HEK293 (cell line): Measurements from ENCODE around the gene ENDOD1.

Experiments
- CTCF ChIA-PET: fragments of 350-600 bp; formaldehyde crosslinking; extraction: SDS; loops from one replicate; lab custom pipeline; 2021; ENCODE audit warnings: antibody characterized with exemption; lab: Yijun Ruan, JAX
- POLR2A ChIA-PET: fragments of 300-600 bp; formaldehyde crosslinking; extraction: SDS; loops from one replicate; lab custom pipeline; 2020; ENCODE audit warnings: antibody characterized with exemption, inconsistent platforms; lab: Yijun Ruan, JAX
- H3K27ac ChIP-seq: fragments of 200-500 bp; sonication (Bioruptor generic); 2 replicates; pipeline ENCODE4 v1.5.1; 2014; ENCODE audit warnings: low read depth, low read length, control low read depth, inconsistent platforms; ENCODE audit errors: extremely low read depth
- H3K36me3 ChIP-seq, 2 experiments: fragments of 200-500 bp in 1 of 2; sonication (Bioruptor generic) in 1 of 2; 1 replicate in 1 of 2; 2 replicates in 1 of 2; pipeline ENCODE4 v1.5.1; 2014 to 2017; ENCODE audit warnings: inconsistent platforms in 2 of 2, low read length in 2 of 2; ENCODE audit not compliant: control insufficient read depth in 2 of 2, insufficient read depth in 1 of 2
- H3K4me1 ChIP-seq: fragments of 200-500 bp; sonication (Bioruptor generic); 2 replicates; pipeline ENCODE4 v1.5.1; 2014; ENCODE audit warnings: mild to moderate bottlenecking, low read length, inconsistent platforms; ENCODE audit not compliant: control insufficient read depth, insufficient read depth
- H3K4me3 ChIP-seq: 2 replicates; pipeline ENCODE4 v1.5.1; 2011; ENCODE audit warnings: low read depth, mild to moderate bottlenecking, control low read depth, low read length, moderate library complexity
- H3K9me3 ChIP-seq: fragments of 200-500 bp; sonication (Bioruptor generic); 2 replicates; pipeline ENCODE4 v1.5.1; 2014; ENCODE audit warnings: low read depth, low read length, inconsistent platforms; ENCODE audit not compliant: control insufficient read depth, insufficient read depth
- EGR2 ChIP-seq: fragments of 450-650 bp; formaldehyde crosslinking; IDR thresholded peaks from 2 replicates; pipeline ENCODE4 v1.5.1; 2016; ENCODE audit warnings: low read depth, missing biosample characterization, missing genetic modification characterization
- FEZF1 ChIP-seq: fragments of 450-650 bp; formaldehyde crosslinking; IDR thresholded peaks from 2 replicates; pipeline ENCODE4 v1.5.1; 2016; ENCODE audit warnings: missing biosample characterization, missing genetic modification characterization
- PRDM1 ChIP-seq: fragments of 450-650 bp; formaldehyde crosslinking; IDR thresholded peaks from 2 replicates; pipeline ENCODE4; 2016; ENCODE audit warnings: missing biosample characterization, missing genetic modification characterization
- RBAK ChIP-seq: fragments of 450-650 bp; formaldehyde crosslinking; IDR thresholded peaks from 2 replicates; pipeline ENCODE4 v1.5.1; 2016; ENCODE audit warnings: missing biosample characterization, missing genetic modification characterization
- SETDB1 ChIP-seq: IDR thresholded peaks from one replicate; pipeline ENCODE4 v1.6.1; 2017; ENCODE audit warnings: mild to moderate bottlenecking, low read length, moderate library complexity, mixed read lengths; ENCODE audit not compliant: insufficient read length
- SP7 ChIP-seq: fragments of 450-650 bp; formaldehyde crosslinking; IDR thresholded peaks from 2 replicates; pipeline ENCODE4 v1.5.1; 2016; ENCODE audit warnings: missing biosample characterization, missing genetic modification characterization
- TRIM28 ChIP-seq: IDR thresholded peaks from 2 replicates; pipeline ENCODE4 v1.6.1; 2011; ENCODE audit warnings: low read length, control low read depth, borderline replicate concordance
- ZFHX2 ChIP-seq: fragments of 450-650 bp; formaldehyde crosslinking; conservative IDR thresholded peaks from 2 replicates; pipeline ENCODE4 v1.5.1; 2016; ENCODE audit warnings: missing biosample characterization, missing genetic modification characterization
- ZFP69B ChIP-seq: fragments of 450-650 bp; formaldehyde crosslinking; IDR thresholded peaks from 2 replicates; pipeline ENCODE4 v1.5.1; 2016; ENCODE audit warnings: missing biosample characterization, missing genetic modification characterization
- ZNF341 ChIP-seq: fragments of 450-650 bp; formaldehyde crosslinking; IDR thresholded peaks from 2 replicates; pipeline ENCODE4; 2016; ENCODE audit warnings: low read depth, missing biosample characterization, missing genetic modification characterization
- ZNF366 ChIP-seq: fragments of 450-650 bp; formaldehyde crosslinking; conservative IDR thresholded peaks from 2 replicates; pipeline ENCODE4 v1.5.1; 2016; ENCODE audit warnings: missing biosample characterization, missing genetic modification characterization
- ZNF544 ChIP-seq: fragments of 450-650 bp; formaldehyde crosslinking; IDR thresholded peaks from 2 replicates; pipeline ENCODE4 v1.5.0; 2017; ENCODE audit warnings: missing biosample characterization, missing genetic modification characterization
- ZNF600 ChIP-seq: fragments of 450-650 bp; formaldehyde crosslinking; IDR thresholded peaks from 2 replicates; pipeline ENCODE4 v1.5.1; 2016; ENCODE audit warnings: missing biosample characterization, missing genetic modification characterization
- TF ChIP-seq, protein P1 (sequence below): fragments of 450-650 bp; formaldehyde crosslinking; IDR thresholded peaks from 2 replicates; pipeline ENCODE4 v1.5.1; 2016; ENCODE audit warnings: missing biosample characterization, missing genetic modification characterization
- TF ChIP-seq, protein P2 (sequence below): fragments of 450-650 bp; formaldehyde crosslinking; IDR thresholded peaks from 2 replicates; pipeline ENCODE4 v1.5.1; 2017; ENCODE audit warnings: missing biosample characterization, missing genetic modification characterization
- TF ChIP-seq, protein P3 (sequence below): fragments of 450-650 bp; formaldehyde crosslinking; optimal IDR thresholded peaks from 2 replicates; pipeline ENCODE3; 2016; ENCODE audit warnings: missing biosample characterization, mild to moderate bottlenecking, missing genetic modification characterization
- TF ChIP-seq, protein P4 (sequence below): fragments of 450-650 bp; formaldehyde crosslinking; IDR thresholded peaks from 2 replicates; pipeline ENCODE4 v1.5.1; 2017; ENCODE audit warnings: missing biosample characterization, missing genetic modification characterization

The ENDOD1 gene

DNA sequence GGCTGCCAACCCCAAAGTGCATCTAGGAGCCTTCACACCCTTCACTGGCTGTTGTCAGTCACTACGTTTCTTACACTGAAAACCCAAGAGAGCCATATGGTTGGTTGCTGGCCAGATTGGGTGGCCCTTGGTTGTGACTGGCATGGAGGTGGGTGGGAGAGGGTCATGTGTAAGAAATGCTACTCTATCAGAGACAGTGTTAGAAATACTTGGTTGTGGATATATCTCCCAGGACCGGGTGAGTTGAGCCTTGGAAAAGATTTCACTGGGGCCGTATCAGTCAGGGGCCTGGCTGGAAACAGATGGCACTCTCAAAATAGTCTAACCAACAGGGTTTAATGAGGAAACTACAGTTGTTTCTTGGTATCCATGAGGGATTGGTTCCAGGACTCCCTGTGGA is 15.2 kb downstream of the ENDOD1 start:
- CTCF ChIA-PET: interaction anchor here (0.6 to 4.8 kb wide), 3 partner anchors 12 to 601 kb away, joined by 3 to 27 read pairs (median 3); no protein-coding TSS in a partner anchor
- Histone ChIP-seq H3K4me1 (peaks cover 20% of the 10 kb centered on the region), H3K4me3 (no peak overlapping the region), H3K27ac (no peak overlapping the region), H3K9me3 (no peaks in the 10 kb centered on the region), H3K36me3 (no peaks in the 10 kb centered on the region)
- POLR2A ChIA-PET: interaction anchor here (3.5 kb wide), 1 partner anchor 14 kb away, joined by 14 read pairs; the partner anchor contains the start of gene ENDOD1
- TF ChIP-seq, protein P1, sequence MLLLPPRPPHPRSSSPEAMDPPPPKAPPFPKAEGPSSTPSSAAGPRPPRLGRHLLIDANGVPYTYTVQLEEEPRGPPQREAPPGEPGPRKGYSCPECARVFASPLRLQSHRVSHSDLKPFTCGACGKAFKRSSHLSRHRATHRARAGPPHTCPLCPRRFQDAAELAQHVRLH (tag by site-specific recombination): no peak
- no peak for TF ChIP-seq ZNF341

DNA sequence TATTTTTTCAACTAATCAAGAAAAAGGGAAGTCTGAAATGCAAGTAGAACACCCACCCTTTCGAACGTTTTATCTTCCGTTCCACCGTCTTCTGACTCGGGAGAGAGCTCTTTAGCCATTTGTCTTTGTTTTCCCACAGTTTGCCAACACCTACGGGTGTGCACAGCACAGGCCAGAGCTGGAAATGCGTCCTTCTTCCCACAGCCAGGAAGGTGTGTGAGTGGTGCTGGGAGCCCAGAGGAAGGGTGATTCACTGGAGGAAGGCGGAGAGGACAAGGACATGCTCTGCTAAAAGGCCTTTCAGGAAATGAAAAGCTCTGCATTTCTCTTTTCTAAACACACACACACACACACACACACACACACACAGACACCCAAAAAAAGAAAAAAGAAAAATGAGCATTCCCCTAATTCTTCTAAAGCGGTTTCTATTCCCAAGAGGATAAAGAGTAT is 18.5 kb downstream of the ENDOD1 start:
- H3K4me3 ChIP-seq: no peak overlapping the region
- no peaks in the 10 kb centered on the region for H3K36me3 ChIP-seq
- ChIA-PET POLR2A (interaction anchor here (0.9 to 3.7 kb wide), 6 partner anchors 13 to 681 kb away, joined by 3 to 26 read pairs (median 4); partner anchors contain the start of genes ENDOD1, FAM76B and SRSF8), CTCF (interaction anchor here (0.6 to 4.8 kb wide), 10 partner anchors 12 to 1234 kb away, joined by 3 to 27 read pairs (median 4); partner anchors contain the start of gene ENDOD1)
- TF ChIP-seq TRIM28: no peak
- peak; percentile 62 for TF ChIP-seq PRDM1
- peak; percentile 49 for TF ChIP-seq ZFHX2 (tag by site-specific recombination)
- TF ChIP-seq, protein P2, sequence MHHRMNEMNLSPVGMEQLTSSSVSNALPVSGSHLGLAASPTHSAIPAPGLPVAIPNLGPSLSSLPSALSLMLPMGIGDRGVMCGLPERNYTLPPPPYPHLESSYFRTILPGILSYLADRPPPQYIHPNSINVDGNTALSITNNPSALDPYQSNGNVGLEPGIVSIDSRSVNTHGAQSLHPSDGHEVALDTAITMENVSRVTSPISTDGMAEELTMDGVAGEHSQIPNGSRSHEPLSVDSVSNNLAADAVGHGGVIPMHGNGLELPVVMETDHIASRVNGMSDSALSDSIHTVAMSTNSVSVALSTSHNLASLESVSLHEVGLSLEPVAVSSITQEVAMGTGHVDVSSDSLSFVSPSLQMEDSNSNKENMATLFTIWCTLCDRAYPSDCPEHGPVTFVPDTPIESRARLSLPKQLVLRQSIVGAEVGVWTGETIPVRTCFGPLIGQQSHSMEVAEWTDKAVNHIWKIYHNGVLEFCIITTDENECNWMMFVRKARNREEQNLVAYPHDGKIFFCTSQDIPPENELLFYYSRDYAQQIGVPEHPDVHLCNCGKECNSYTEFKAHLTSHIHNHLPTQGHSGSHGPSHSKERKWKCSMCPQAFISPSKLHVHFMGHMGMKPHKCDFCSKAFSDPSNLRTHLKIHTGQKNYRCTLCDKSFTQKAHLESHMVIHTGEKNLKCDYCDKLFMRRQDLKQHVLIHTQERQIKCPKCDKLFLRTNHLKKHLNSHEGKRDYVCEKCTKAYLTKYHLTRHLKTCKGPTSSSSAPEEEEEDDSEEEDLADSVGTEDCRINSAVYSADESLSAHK: peak; percentile 50; the same call in 1 of the 2 replicates
- TF ChIP-seq SP7: no peak
- no peak for TF ChIP-seq ZNF544
- TF ChIP-seq, protein P3, sequence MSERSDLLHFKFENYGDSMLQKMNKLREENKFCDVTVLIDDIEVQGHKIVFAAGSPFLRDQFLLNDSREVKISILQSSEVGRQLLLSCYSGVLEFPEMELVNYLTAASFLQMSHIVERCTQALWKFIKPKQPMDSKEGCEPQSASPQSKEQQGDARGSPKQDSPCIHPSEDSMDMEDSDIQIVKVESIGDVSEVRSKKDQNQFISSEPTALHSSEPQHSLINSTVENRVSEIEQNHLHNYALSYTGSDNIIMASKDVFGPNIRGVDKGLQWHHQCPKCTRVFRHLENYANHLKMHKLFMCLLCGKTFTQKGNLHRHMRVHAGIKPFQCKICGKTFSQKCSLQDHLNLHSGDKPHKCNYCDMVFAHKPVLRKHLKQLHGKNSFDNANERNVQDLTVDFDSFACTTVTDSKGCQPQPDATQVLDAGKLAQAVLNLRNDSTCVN (tag by site-specific recombination): peak; percentile 2
- peak; percentile 61; the same call in 1 of the 2 replicates for TF ChIP-seq EGR2
- TF ChIP-seq ZFP69B (tag by site-specific recombination): 0 out of 2 replicates have a peak, but pooled peaks have one; percentile 26
- TF ChIP-seq FEZF1 (tag by site-specific recombination): peak; percentile 59
- TF ChIP-seq, protein P4, sequence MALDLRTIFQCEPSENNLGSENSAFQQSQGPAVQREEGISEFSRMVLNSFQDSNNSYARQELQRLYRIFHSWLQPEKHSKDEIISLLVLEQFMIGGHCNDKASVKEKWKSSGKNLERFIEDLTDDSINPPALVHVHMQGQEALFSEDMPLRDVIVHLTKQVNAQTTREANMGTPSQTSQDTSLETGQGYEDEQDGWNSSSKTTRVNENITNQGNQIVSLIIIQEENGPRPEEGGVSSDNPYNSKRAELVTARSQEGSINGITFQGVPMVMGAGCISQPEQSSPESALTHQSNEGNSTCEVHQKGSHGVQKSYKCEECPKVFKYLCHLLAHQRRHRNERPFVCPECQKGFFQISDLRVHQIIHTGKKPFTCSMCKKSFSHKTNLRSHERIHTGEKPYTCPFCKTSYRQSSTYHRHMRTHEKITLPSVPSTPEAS: 0 out of 2 replicates have a peak, but pooled peaks have one; percentile 15
- no peak for TF ChIP-seq ZNF600 (tag by site-specific recombination)
- no peak for TF ChIP-seq SETDB1
- TF ChIP-seq ZNF366: 0 out of 2 replicates have a peak, but pooled peaks have one; percentile 6
- TF ChIP-seq RBAK (tag by site-specific recombination): no peak
- TF ChIP-seq, protein P1 (tag by site-specific recombination): no peak
- H3K27ac ChIP-seq: peak overlapping the region; percentile 59; the same call in 1 of the 2 replicates
- H3K4me1 ChIP-seq: peaks cover 20% of the 10 kb centered on the region
- H3K9me3 ChIP-seq: no peaks in the 10 kb centered on the region
